Uterus (tissue), 2 donors: Measurements from ENCODE around the gene NCMAP.

Experiments
- CTCF ChIP-seq, 4 experiments: fragments of 200-600 bp in 2 of 4; fragments of 450-650 bp in 2 of 4; sonication (generic) in 2 of 4; IDR thresholded peaks; one replicate each; pipeline ENCODE4 v1.5.1; 2016 to 2019; ENCODE audit warnings: antibody characterized with exemption in 4 of 4, mild to moderate bottlenecking in 2 of 4, moderate library complexity in 1 of 4
- POLR2A ChIP-seq, 2 donors: fragments of 450-650 bp; IDR thresholded peaks; one replicate each; pipeline ENCODE4 v1.6.1; 2016; ENCODE audit warnings: antibody characterized with exemption in 2 of 2, mild to moderate bottlenecking in 1 of 2, moderate library complexity in 1 of 2

- no peak for TF ChIP-seq CTCF (IDR thresholded peaks at IDR 0.05)
- no peak for TF ChIP-seq POLR2A (IDR thresholded peaks at IDR 0.05)
Observed at GRCh38 chr1:24599265-24599664, 43.4 kb downstream of the NCMAP start.
